B cell (primary cell): ENCODE measurements around the gene FRS3. TPM values are rescaled to one million over a fixed set of nuclear protein-coding genes. Genes with fewer than 3 reads are reported as not detected.

Experiments
- ATAC-seq: fragments of 200-7000 bp; cut with Tn5 transposase; one replicate; pipeline ENCODE4 v1.10.0; 2021; ENCODE audit warnings: low read depth, mild to moderate bottlenecking, moderate number of reproducible peaks, moderate library complexity
- CTCF ChIA-PET: fragments of 350-600 bp; sonication (Branson Sonifier 250); formaldehyde crosslinking; loops from one replicate; lab custom pipeline; 2021; ENCODE audit warnings: antibody characterized with exemption, inconsistent platforms; lab: Charles Lee
- POLR2A ChIA-PET: fragments of 350-600 bp; sonication (Branson Sonifier 250); formaldehyde crosslinking; loops from one replicate; lab custom pipeline; 2021; ENCODE audit warnings: antibody characterized with exemption; lab: Charles Lee
- DNase-seq: peaks from one replicate; pipeline ENCODE4 v3.0.0; 2013
- H2AFZ ChIP-seq: 2 replicates; pipeline ENCODE4 v1.6.1; 2012; ENCODE audit warnings: mild to moderate bottlenecking, low read depth, low read length; ENCODE audit not compliant: insufficient read depth, poor library complexity, severe bottlenecking
- H3K27ac ChIP-seq, 2 donors: 1 replicate in 1 of 2; 2 replicates in 1 of 2; pipeline ENCODE4 v1.5.1; 2012 to 2013; ENCODE audit warnings: low read length in 2 of 2, mild to moderate bottlenecking in 2 of 2, moderate library complexity in 1 of 2
- H3K27me3 ChIP-seq, 4 experiments: fragments of 200-600 bp in 1 of 4; sonication (generic) in 1 of 4; replicated peaks in 1 of 4; 1 replicate in 2 of 4; 2 replicates in 2 of 4; pipeline versions ENCODE4 v1.6.1 to v1.7.0; 2013 to 2016; ENCODE audit warnings: low read length in 3 of 4, mild to moderate bottlenecking in 2 of 4, mixed read lengths in 1 of 4, moderate library complexity in 1 of 4; ENCODE audit not compliant: insufficient read depth in 4 of 4, control insufficient read depth in 3 of 4; ENCODE audit errors: control extremely low read depth in 1 of 4
- H3K36me3 ChIP-seq, 2 experiments: replicated peaks in 1 of 2; 1 replicate in 1 of 2; 2 replicates in 1 of 2; pipeline versions ENCODE4 v1.6.1 to v1.7.1; 2013; ENCODE audit warnings: low read length in 1 of 2; ENCODE audit not compliant: insufficient read depth in 2 of 2, control insufficient read depth in 1 of 2; ENCODE audit errors: control extremely low read depth in 1 of 2, extremely low read depth in 1 of 2
- H3K4me1 ChIP-seq, 2 donors: fragments of 200-600 bp in 1 of 2; sonication (generic) in 1 of 2; 1 replicate in 1 of 2; 2 replicates in 1 of 2; pipeline versions ENCODE4 v1.5.1 to v1.6.1; 2013 to 2017; ENCODE audit warnings: low read length in 2 of 2; ENCODE audit not compliant: control insufficient read depth in 2 of 2, insufficient read depth in 2 of 2
- H3K4me2 ChIP-seq: replicated peaks from 2 replicates; pipeline ENCODE3; 2012; ENCODE audit warnings: mild to moderate bottlenecking, low read depth, low read length; ENCODE audit not compliant: poor library complexity, severe bottlenecking
- H3K4me3 ChIP-seq, 5 experiments: fragments of 200-600 bp in 1 of 5; sonication (generic) in 1 of 5; 1 replicate in 3 of 5; 2 replicates in 2 of 5; pipeline versions ENCODE4 v1.5.1 to v1.7.0; 2011 to 2016; ENCODE audit warnings: low read length in 4 of 5, mild to moderate bottlenecking in 4 of 5, low read depth in 2 of 5, control low read depth in 1 of 5, moderate library complexity in 1 of 5; ENCODE audit not compliant: insufficient read depth in 1 of 5; ENCODE audit errors: control extremely low read depth in 1 of 5, extremely low read depth in 1 of 5
- H3K79me2 ChIP-seq: fragments of 200-600 bp; sonication (generic); one replicate; pipeline ENCODE4 v1.6.0; 2016; ENCODE audit warnings: low read length; ENCODE audit not compliant: control insufficient read depth, insufficient read depth
- H3K9ac ChIP-seq: fragments of 200-600 bp; sonication (generic); 2 replicates; pipeline ENCODE4 v1.6.1; 2017; ENCODE audit warnings: mild to moderate bottlenecking, low read length, moderate library complexity
- H3K9me3 ChIP-seq, 3 donors: one replicate each; pipeline versions ENCODE4 v1.6.1 to v1.7.1; 2013; ENCODE audit warnings: low read length in 2 of 3; ENCODE audit not compliant: control insufficient read depth in 2 of 3, insufficient read depth in 1 of 3; ENCODE audit errors: control extremely low read depth in 1 of 3
- H4K20me1 ChIP-seq: 2 replicates; pipeline ENCODE4 v1.6.0; 2012; ENCODE audit warnings: mild to moderate bottlenecking, low read length; ENCODE audit not compliant: insufficient read depth, control insufficient read depth, poor library complexity, severe bottlenecking
- H3K27ac Mint-ChIP-seq: one replicate; pipeline ENCODE4 v1.8.0; 2021; ENCODE audit warnings: mixed read lengths
- H3K27me3 Mint-ChIP-seq: one replicate; pipeline ENCODE4 v1.8.0; 2021; ENCODE audit warnings: mixed read lengths
- H3K4me1 Mint-ChIP-seq: one replicate; pipeline ENCODE4 v1.8.0; 2021; ENCODE audit warnings: mixed read lengths
- H3K4me3 Mint-ChIP-seq: one replicate; pipeline ENCODE4 v1.8.0; 2021; ENCODE audit warnings: mixed read lengths
- H3K9me3 Mint-ChIP-seq: one replicate; pipeline ENCODE4 v1.8.0; 2022; ENCODE audit warnings: mixed read lengths; ENCODE audit not compliant: insufficient read depth
- CTCF ChIP-seq: fragments of 200-600 bp; IDR thresholded peaks from one replicate; pipeline ENCODE4 v1.8.0; 2022; ENCODE audit warnings: antibody characterized with exemption, mild to moderate bottlenecking
- EZH2 ChIP-seq: IDR thresholded peaks from 2 replicates; pipeline ENCODE4 v1.6.1; 2012; ENCODE audit warnings: borderline replicate concordance, low read depth, mild to moderate bottlenecking, moderate library complexity, low read length; ENCODE audit not compliant: insufficient read depth, poor library complexity, severe bottlenecking
- WGBS: methylation state at CpG from one replicate; pipeline ENCODE4 v1.1.5; 2013; ENCODE audit warnings: missing lambda C conversion rate; ENCODE audit not compliant: insufficient coverage; 5-methylcytosine and 5-hydroxymethylcytosine counted together
- intact Hi-C: fragments of 100-400 bp; cut with micrococcal nuclease; formaldehyde crosslinking; loops from one replicate; pipeline ENCODE4 v1.10.0; 2022
- polyA plus RNA-seq: library from polyadenylated mRNA; depleted of rRNA; stranded (reverse); fragments of >200 nt; gene quantifications from 2 replicates; pipeline ENCODE4 v1.2.3, GENCODE V29; 2012
- total RNA-seq, 2 donors: library from RNA; stranded (reverse); fragments of 120-200 nt in 1 of 2; gene quantifications; 1 replicate in 1 of 2; 2 replicates in 1 of 2; pipeline versions ENCODE4 v1.2.3 to v1.2.4, GENCODE V29; 2013 to 2022

Gene FRS3
- total and polyA plus RNA-seq, 2 donors (not counting 1 experiment from before 2014, with no cell fraction given): 9.8 to 12.0 TPM

- Mint-ChIP-seq H3K4me1 (peaks cover 96% of the 10 kb centered on the region), H3K27ac (peak overlapping the region; percentile 99), H3K9me3 (no peaks in the 10 kb centered on the region), H3K4me3 (peak overlapping the region; percentile 96), H3K27me3 (no peaks in the 10 kb centered on the region)
- H4K20me1 ChIP-seq: peaks cover 27% of the 10 kb centered on the region
- H2AFZ ChIP-seq: peak overlapping the region; percentile 3
- H3K79me2 ChIP-seq: peaks cover 100% of the 10 kb centered on the region
- TF ChIP-seq CTCF (no peak), EZH2 (no peak)
- H3K27me3 ChIP-seq: no peaks in the 10 kb centered on the region
- no peaks in the 10 kb centered on the region for H3K9me3 ChIP-seq
- DNase-seq (no peak), ATAC-seq (no peak)
- H3K9ac ChIP-seq: peak overlapping the region; percentile 67
- WGBS: 56% methylated on average over 11 of the region's 13 CpGs
- ChIA-PET CTCF (interaction anchor here (1.3 to 9.1 kb wide), 5 partner anchors 8 to 26 kb away, joined by 3 to 176 read pairs (median 11); partner anchors contain the start of gene TFEB), POLR2A (interaction anchor here (0.5 to 3.9 kb wide), 6 partner anchors 8 to 262 kb away, joined by 3 to 109 read pairs (median 15); partner anchors contain the start of gene TFEB)
- H3K4me3 ChIP-seq: peak overlapping the region in 4 of 5 experiments; percentile 48 to 73 (median 56)
- peak overlapping the region; percentile 90 for H3K4me2 ChIP-seq
- intact Hi-C loops: loop anchor here (10.0 kb wide), 1 partner anchor 300 kb away; no protein-coding TSS in a partner anchor
- H3K36me3 ChIP-seq: peaks cover 0 to 13% of the 10 kb centered on the region in 2 experiments
- H3K27ac ChIP-seq: peak overlapping the region; percentile 87 to 90
- H3K4me1 ChIP-seq: peaks cover 96 to 100% of the 10 kb centered on the region in 2 donors
Observed at GRCh38 chr6:41724586-41725501, 54.9 kb downstream of the FRS3 start.
